HFF-Myc (cell line): ENCODE data around the gene DIRAS1.
"Not testable (repeated sequence)": the region's sequence is repeated elsewhere in the genome, so short reads cannot be mapped to it uniquely, and the experiment has no call there.

Experiments
- DNase-seq: peaks from one replicate; pipeline ENCODE4 v3.0.0-alpha.2; 2011; ENCODE audit warnings: low read depth; ENCODE audit errors: extremely low read depth
- H3K4me3 ChIP-seq: replicated peaks from 2 replicates; pipeline ENCODE4 v1.5.1; 2011; ENCODE audit warnings: low read depth, mild to moderate bottlenecking, control low read depth, low read length
- CTCF ChIP-seq: IDR thresholded peaks from 2 replicates; pipeline ENCODE4 v1.5.1; 2012; ENCODE audit warnings: mild to moderate bottlenecking, low read depth, low read length, control low read depth; ENCODE audit errors: missing control alignments

The DIRAS1 gene

GRCh38 chr19:2716722-2717637, 4.2 kb downstream of the DIRAS1 start:
- no peak for DNase-seq
- no peak for TF ChIP-seq CTCF
- H3K4me3 ChIP-seq: no peak overlapping the region

GRCh38 chr19:2716275-2716650, 4.9 kb downstream of the DIRAS1 start:
- no peak overlapping the region for H3K4me3 ChIP-seq
- no peak for DNase-seq
- no peak for TF ChIP-seq CTCF

- H3K4me3 ChIP-seq: no peak overlapping the region
- DNase-seq: no peak
Observed at GRCh38 chr19:2715470-2716274, 5.5 kb downstream of the DIRAS1 start.

GRCh38 chr19:2714531-2715269, 6.5 kb downstream of the DIRAS1 start:
- TF ChIP-seq CTCF: no peak
- no peak overlapping the region for H3K4me3 ChIP-seq
- no peak for DNase-seq

More at GRCh38 chr19:2715470-2716274, 5.5 kb downstream of the DIRAS1 start:
- no peak for TF ChIP-seq CTCF

GRCh38 chr19:2714102-2714501, 7.1 kb downstream of the DIRAS1 start:
- H3K4me3 ChIP-seq, DNase-seq: not testable (repeated sequence)

GRCh38 chr19:2713170-2713569, 8.0 kb downstream of the DIRAS1 start:
- H3K4me3 ChIP-seq, DNase-seq: not testable (repeated sequence)

GRCh38 chr19:2711875-2712205, 9.3 kb downstream of the DIRAS1 start:
- no peak overlapping the region for H3K4me3 ChIP-seq
- DNase-seq: no peak
- TF ChIP-seq CTCF: no peak
